CD14-positive monocyte (primary cell): ENCODE results near the gene DENR. TPM values are rescaled to one million over a fixed set of nuclear protein-coding genes. Genes with fewer than 3 reads are reported as not detected.

Source experiments
- DNase-seq, 3 donors: peaks; one replicate each; pipeline ENCODE4 v3.0.0-alpha.2; 2011 to 2022
- H2AFZ ChIP-seq: 2 replicates; pipeline ENCODE4 v1.6.0; 2012; ENCODE audit warnings: mild to moderate bottlenecking, low read depth, low read length, inconsistent platforms; ENCODE audit not compliant: insufficient read depth, poor library complexity, severe bottlenecking
- H3K27ac ChIP-seq, 2 donors: 1 replicate in 1 of 2; 2 replicates in 1 of 2; pipeline ENCODE4 v1.5.1; 2012 to 2013; ENCODE audit warnings: low read length in 2 of 2, control low read depth in 1 of 2, inconsistent platforms in 1 of 2, low read depth in 1 of 2, mild to moderate bottlenecking in 1 of 2
- H3K27me3 ChIP-seq, 2 donors: one replicate each; pipeline versions ENCODE4 v1.6.0 to v1.6.1; 2011 to 2013; ENCODE audit warnings: low read length in 2 of 2; ENCODE audit not compliant: control insufficient read depth in 2 of 2, insufficient read depth in 2 of 2
- H3K36me3 ChIP-seq, 2 donors: replicated peaks in 1 of 2; 1 replicate in 1 of 2; 2 replicates in 1 of 2; pipeline versions ENCODE4 v1.5.1 to v1.6.1; 2012 to 2013; ENCODE audit warnings: low read length in 2 of 2, control low read depth in 1 of 2, inconsistent platforms in 1 of 2, mild to moderate bottlenecking in 1 of 2; ENCODE audit not compliant: insufficient read depth in 2 of 2, control insufficient read depth in 1 of 2
- H3K4me1 ChIP-seq, 2 donors: 1 replicate in 1 of 2; 2 replicates in 1 of 2; pipeline versions ENCODE4 v1.5.1 to v1.6.1; 2012 to 2013; ENCODE audit warnings: low read length in 2 of 2, control low read depth in 1 of 2, inconsistent platforms in 1 of 2, mild to moderate bottlenecking in 1 of 2, moderate library complexity in 1 of 2; ENCODE audit not compliant: insufficient read depth in 2 of 2, control insufficient read depth in 1 of 2
- H3K4me2 ChIP-seq: replicated peaks from 2 replicates; pipeline ENCODE3; 2012; ENCODE audit warnings: low read length, moderate library complexity, mild to moderate bottlenecking; ENCODE audit not compliant: poor library complexity, severe bottlenecking; ENCODE audit errors: extremely low read depth
- H3K4me3 ChIP-seq, 3 experiments: fragments of 200-600 bp in 1 of 3; sonication (generic) in 1 of 3; replicated peaks in 1 of 3; 1 replicate in 2 of 3; 2 replicates in 1 of 3; pipeline ENCODE4 v1.5.1; 2011 to 2013; ENCODE audit warnings: low read length in 3 of 3, mild to moderate bottlenecking in 3 of 3, control low read depth in 2 of 3, low read depth in 2 of 3, inconsistent platforms in 1 of 3, moderate library complexity in 1 of 3
- H3K79me2 ChIP-seq: 2 replicates; pipeline ENCODE4 v1.6.0; 2012; ENCODE audit warnings: mild to moderate bottlenecking, control low read depth, inconsistent platforms, low read length, moderate library complexity; ENCODE audit not compliant: insufficient read depth
- H3K9ac ChIP-seq: 2 replicates; pipeline ENCODE4 v1.6.0; 2017; ENCODE audit warnings: low read length, mild to moderate bottlenecking; ENCODE audit not compliant: insufficient read depth, poor library complexity, severe bottlenecking
- H3K9me3 ChIP-seq, 2 donors: replicated peaks in 1 of 2; 1 replicate in 1 of 2; 2 replicates in 1 of 2; pipeline versions ENCODE4 v1.5.1 to v1.6.1; 2012 to 2013; ENCODE audit warnings: low read length in 2 of 2, control low read depth in 1 of 2; ENCODE audit not compliant: control insufficient read depth in 1 of 2, insufficient read depth in 1 of 2
- H4K20me1 ChIP-seq: 2 replicates; pipeline ENCODE4 v1.6.0; 2012; ENCODE audit warnings: mild to moderate bottlenecking, low read length, control low read depth, moderate library complexity; ENCODE audit not compliant: insufficient read depth
- H3K27ac Mint-ChIP-seq, 7 donors: one replicate each; pipeline ENCODE4 v1.8.0; 2020; ENCODE audit warnings: mild to moderate bottlenecking in 7 of 7, mixed read lengths in 7 of 7, moderate library complexity in 6 of 7, inconsistent platforms in 2 of 7
- H3K27me3 Mint-ChIP-seq, 3 donors: one replicate each; pipeline ENCODE4 v1.8.0; 2021 to 2022; ENCODE audit warnings: low read depth in 3 of 3, mild to moderate bottlenecking in 3 of 3, mixed read lengths in 3 of 3, moderate library complexity in 3 of 3, inconsistent platforms in 1 of 3
- H3K36me3 Mint-ChIP-seq, 2 donors: one replicate each; pipeline ENCODE4 v1.8.0; 2020; ENCODE audit warnings: mixed read lengths in 2 of 2, inconsistent platforms in 1 of 2, mild to moderate bottlenecking in 1 of 2
- H3K4me1 Mint-ChIP-seq: one replicate; pipeline ENCODE4 v1.8.0; 2020; ENCODE audit warnings: mild to moderate bottlenecking, mixed read lengths
- H3K4me3 Mint-ChIP-seq, 2 donors: one replicate each; pipeline ENCODE4 v1.8.0; 2020; ENCODE audit warnings: mild to moderate bottlenecking in 2 of 2, mixed read lengths in 2 of 2, moderate library complexity in 1 of 2
- H3K9me3 Mint-ChIP-seq, 7 donors: one replicate each; pipeline ENCODE4 v1.8.0; 2020 to 2022; ENCODE audit warnings: mixed read lengths in 7 of 7, mild to moderate bottlenecking in 6 of 7, moderate library complexity in 6 of 7, inconsistent platforms in 2 of 7
- CTCF ChIP-seq: fragments of 200-600 bp; IDR thresholded peaks from one replicate; pipeline ENCODE4 v1.8.0; 2022; ENCODE audit warnings: antibody characterized with exemption, mild to moderate bottlenecking
- WGBS: methylation state at CpG from one replicate; pipeline ENCODE4 v1.1.5; 2013; ENCODE audit warnings: missing lambda C conversion rate; ENCODE audit not compliant: insufficient coverage; 5-methylcytosine and 5-hydroxymethylcytosine counted together
- intact Hi-C, 2 donors: fragments of 100-400 bp; cut with micrococcal nuclease; formaldehyde crosslinking; loops; one replicate each; pipeline versions ENCODE4 v1.15.0 to v1.15.1; 2023
- polyA plus RNA-seq, 3 donors: library from polyadenylated mRNA; depleted of rRNA in 1 of 3; unstranded in 2 of 3; stranded (reverse) in 1 of 3; fragments of 300-500 nt in 2 of 3; fragments of >200 nt in 1 of 3; fragmentation: Illumina TruSeq in 2 of 3; gene quantifications; 1 replicate in 2 of 3; 2 replicates in 1 of 3; pipeline ENCODE4 v1.2.3, GENCODE V29; 2012 to 2021

Gene DENR
- polyA plus RNA-seq, 3 donors, result 11.2 to 34.1 (median 32.5) TPM

- H4K20me1 ChIP-seq, result peaks cover 14% of the 10 kb centered on the region
- Mint-ChIP-seq H3K27me3 (no peaks in the 10 kb centered on the region), H3K9me3 (no peaks in the 10 kb centered on the region), H3K36me3 (peaks cover 62 to 80% of the 10 kb centered on the region in 2 donors), H3K4me3 (no peak overlapping the region), H3K27ac (peak overlapping the region in 4 of 7 donors; percentile 38 to 70 (median 50)), H3K4me1 (peaks cover 15% of the 10 kb centered on the region)
- intact Hi-C loops, result loop anchor here in 1 of 2 donors (10.0 kb wide), 1 partner anchor 233 kb away; the partner anchor contains the start of genes KNTC1 and RSRC2
- peaks cover 6 to 10% of the 10 kb centered on the region in 2 donors for H3K4me1 ChIP-seq
- H3K27me3 ChIP-seq, result no peaks in the 10 kb centered on the region
- WGBS, result 71% methylated on average over 1 of the region's 1 CpG
- no peaks in the 10 kb centered on the region for H3K9me3 ChIP-seq
- peaks cover 52% of the 10 kb centered on the region for H3K79me2 ChIP-seq
- H3K9ac ChIP-seq, result no peak overlapping the region
- no peak overlapping the region for H3K27ac ChIP-seq
- no peak overlapping the region for H3K4me2 ChIP-seq
- H3K4me3 ChIP-seq, result no peak overlapping the region
- H2AFZ ChIP-seq, result no peak overlapping the region
- H3K36me3 ChIP-seq, result peaks cover 56 to 89% of the 10 kb centered on the region in 2 donors
- TF ChIP-seq CTCF, result no peak
- DNase-seq, result no peak
These were observed 4.9 kb downstream of the DENR start for GRCh38 chr12:122757568-122757967.

DNA sequence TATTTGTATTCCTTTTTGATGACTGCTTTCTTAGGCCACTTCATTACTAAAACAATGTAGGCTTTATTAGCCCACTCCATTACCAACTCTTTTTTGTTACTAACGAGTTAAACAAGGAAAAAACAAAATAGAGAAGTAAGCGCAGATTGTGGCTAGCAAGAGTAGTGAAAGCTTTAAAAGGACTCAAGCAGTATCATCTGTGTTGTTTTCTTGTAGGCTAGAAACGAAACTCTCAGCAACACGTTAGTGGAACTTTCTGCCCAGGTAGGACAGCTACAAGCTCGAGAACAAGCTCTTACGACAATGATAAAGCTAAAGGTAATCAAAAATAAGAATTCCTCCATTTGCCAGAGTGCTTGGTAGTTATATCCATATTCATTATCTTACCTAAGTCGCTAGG, 32.9 kb downstream of the DENR start:
- H2AFZ ChIP-seq, result no peak overlapping the region
- no peaks in the 10 kb centered on the region for H3K4me1 Mint-ChIP-seq
- no peaks in the 10 kb centered on the region for H4K20me1 ChIP-seq

More for the DNA sequence above, 32.9 kb downstream of the DENR start:
- no peak overlapping the region for H3K9ac ChIP-seq
- H3K4me1 ChIP-seq, result no peaks in the 10 kb centered on the region
- Mint-ChIP-seq H3K4me3 (no peak overlapping the region), H3K9me3 (no peaks in the 10 kb centered on the region), H3K36me3 (no peaks in the 10 kb centered on the region), H3K27me3 (peaks cover 0 to 2% (median 1%) of the 10 kb centered on the region in 3 donors), H3K27ac (no peak overlapping the region)
- H3K79me2 ChIP-seq, result no peaks in the 10 kb centered on the region
- no peak for TF ChIP-seq CTCF
- H3K9me3 ChIP-seq, result no peaks in the 10 kb centered on the region
- DNase-seq, result no peak
- no peak overlapping the region for H3K4me2 ChIP-seq
- WGBS, result 63% methylated on average over 5 of the region's 7 CpGs
- H3K4me3 ChIP-seq, result no peak overlapping the region
- intact Hi-C loops, result no loop called here
- H3K27me3 ChIP-seq, result no peaks in the 10 kb centered on the region
- H3K36me3 ChIP-seq, result no peaks in the 10 kb centered on the region
- no peak overlapping the region for H3K27ac ChIP-seq
